SK-N-SH (cell line): ENCODE results near the gene ZNF410. TPM values are rescaled to one million over a fixed set of nuclear protein-coding genes. Genes with fewer than 3 reads are reported as not detected.
A peak's percentile ranks its signal among the peaks of the same experiment; 100 is the strongest.

Experiments
- CTCF ChIA-PET: fragments of 300-600, 350-600 bp; formaldehyde crosslinking; extraction: SDS; loops from one replicate; lab custom pipeline; 2021; lab: Yijun Ruan, JAX
- POLR2A ChIA-PET: fragments of 350-600 bp; sonication (Branson Sonifier 250); formaldehyde crosslinking; extraction: SDS; loops from one replicate; lab custom pipeline; 2020; ENCODE audit warnings: antibody characterized with exemption, inconsistent platforms; lab: Yijun Ruan, JAX
- DNase-seq: peaks from one replicate; pipeline ENCODE4 v3.0.0; 2012
- H2AFZ ChIP-seq: fragments of 200-600 bp; sonication (generic); 2 replicates; pipeline ENCODE4 v1.8.1; 2016; ENCODE audit warnings: antibody characterized with exemption, mild to moderate bottlenecking, low read depth
- H3F3A ChIP-seq: fragments of 200-600 bp; sonication (generic); replicated peaks from 2 replicates; pipeline ENCODE3; 2016; ENCODE audit warnings: antibody characterized with exemption, mild to moderate bottlenecking; ENCODE audit not compliant: insufficient read depth
- H3K27ac ChIP-seq, 2 experiments: fragments of 200-500 bp in 1 of 2; fragments of 200-600 bp in 1 of 2; sonication (Bioruptor generic) in 1 of 2; sonication (generic), shearing (Covaris generic) in 1 of 2; 2 replicates each; pipeline versions ENCODE4 v1.5.1 to v1.6.1; 2014 to 2016; ENCODE audit warnings: low read depth in 2 of 2, inconsistent platforms in 1 of 2, low read length in 1 of 2, mild to moderate bottlenecking in 1 of 2, mixed read lengths in 1 of 2
- H3K27me3 ChIP-seq: fragments of 200-600 bp; sonication (generic), shearing (Covaris generic); 2 replicates; pipeline ENCODE4 v1.6.1; 2016; ENCODE audit warnings: mixed run types; ENCODE audit not compliant: insufficient read depth
- H3K36me3 ChIP-seq, 2 experiments: fragments of 200-500 bp in 1 of 2; fragments of 200-600 bp in 1 of 2; sonication (Bioruptor generic) in 1 of 2; sonication (generic) in 1 of 2; replicated peaks in 1 of 2; 2 replicates each; pipeline versions ENCODE3 to v1.5.1; 2014 to 2016; ENCODE audit warnings: low read length in 1 of 2, mild to moderate bottlenecking in 1 of 2; ENCODE audit not compliant: insufficient read depth in 2 of 2, control insufficient read depth in 1 of 2
- H3K4me1 ChIP-seq, 2 experiments: fragments of 200-500 bp in 1 of 2; fragments of 200-600 bp in 1 of 2; sonication (Bioruptor generic) in 1 of 2; sonication (generic), shearing (Covaris generic) in 1 of 2; 2 replicates each; pipeline versions ENCODE4 v1.5.1 to v1.6.1; 2014 to 2016; ENCODE audit warnings: low read depth in 1 of 2, low read length in 1 of 2, mixed run types in 1 of 2; ENCODE audit not compliant: insufficient read depth in 2 of 2, control insufficient read depth in 1 of 2
- H3K4me2 ChIP-seq: fragments of 200-600 bp; sonication (generic), shearing (Covaris generic); 2 replicates; pipeline ENCODE4 v1.6.1; 2017; ENCODE audit warnings: mixed run types
- H3K4me3 ChIP-seq, 2 experiments: fragments of 200-500 bp in 1 of 2; fragments of 200-600 bp in 1 of 2; sonication (Bioruptor generic) in 1 of 2; sonication (generic), shearing (Covaris generic) in 1 of 2; 2 replicates each; pipeline versions ENCODE4 v1.5.1 to v1.8.1; 2014 to 2016; ENCODE audit warnings: low read depth in 2 of 2, inconsistent platforms in 1 of 2, low read length in 1 of 2, mild to moderate bottlenecking in 1 of 2, mixed read lengths in 1 of 2, moderate library complexity in 1 of 2
- H3K79me2 ChIP-seq: fragments of 200-600 bp; sonication (generic); 2 replicates; pipeline ENCODE4 v1.8.1; 2017; ENCODE audit warnings: mild to moderate bottlenecking; ENCODE audit not compliant: insufficient read depth
- H3K9ac ChIP-seq: fragments of 200-600 bp; sonication (generic); 2 replicates; pipeline ENCODE4 v1.6.1; 2017; ENCODE audit warnings: mixed run types
- H3K9me2 ChIP-seq: fragments of 200-600 bp; sonication (generic); 2 replicates; pipeline ENCODE4 v1.6.1; 2017; ENCODE audit warnings: mixed run types
- H3K9me3 ChIP-seq: fragments of 200-600 bp; sonication (generic); 2 replicates; pipeline ENCODE4 v1.6.1; 2017; ENCODE audit warnings: mixed run types, mild to moderate bottlenecking, moderate library complexity
- H4K20me1 ChIP-seq: fragments of 200-600 bp; sonication (generic); 2 replicates; pipeline ENCODE4 v1.6.1; 2017; ENCODE audit warnings: mild to moderate bottlenecking, mixed run types; ENCODE audit not compliant: insufficient read depth
- CTCF ChIP-seq: fragments of 200-600 bp; sonication (generic); IDR thresholded peaks from 2 replicates; pipeline ENCODE4 v1.6.1; 2017; ENCODE audit warnings: antibody characterized with exemption, mild to moderate bottlenecking, moderate library complexity
- EP300 ChIP-seq, 2 experiments: IDR thresholded peaks; 2 replicates each; pipeline versions ENCODE4 v1.4.0 to v1.6.1; 2012; ENCODE audit warnings: borderline replicate concordance in 1 of 2, low read depth in 1 of 2, low read length in 1 of 2
- FOXJ3 ChIP-seq: sonication (generic); formaldehyde crosslinking; IDR thresholded peaks from 2 replicates; pipeline ENCODE4 v1.5.1; 2020; ENCODE audit warnings: mild to moderate bottlenecking, missing genetic modification reagents
- GATA2 ChIP-seq: sonication (generic); formaldehyde crosslinking; IDR thresholded peaks from 2 replicates; pipeline ENCODE4 v1.5.0; 2020; ENCODE audit warnings: mild to moderate bottlenecking, missing genetic modification reagents
- MAX ChIP-seq: IDR thresholded peaks from 2 replicates; pipeline ENCODE4 v1.4.0; 2012; ENCODE audit warnings: low read depth
- MXI1 ChIP-seq: IDR thresholded peaks from 2 replicates; pipeline ENCODE4 v1.6.1; 2012; ENCODE audit warnings: mild to moderate bottlenecking, low read depth, low read length, improper control_type of control experiment
- POLR2AphosphoS5 ChIP-seq: IDR thresholded peaks from 2 replicates; pipeline ENCODE4 v1.6.1; 2012; ENCODE audit warnings: low read depth, low read length
- RAD21 ChIP-seq: IDR thresholded peaks from 2 replicates; pipeline ENCODE4 v1.6.1; 2012; ENCODE audit warnings: mild to moderate bottlenecking, low read length
- RCOR1 ChIP-seq: fragments of 150-350 bp; IDR thresholded peaks from 2 replicates; pipeline ENCODE4 v1.6.1; 2017; ENCODE audit warnings: antibody characterized with exemption, low read length
- RFX5 ChIP-seq: IDR thresholded peaks from 2 replicates; pipeline ENCODE4 v1.6.1; 2012; ENCODE audit warnings: mild to moderate bottlenecking, improper control_type of control experiment, low read length
- SMC3 ChIP-seq: IDR thresholded peaks from 2 replicates; pipeline ENCODE4 v1.6.1; 2012; ENCODE audit warnings: low read depth, low read length, improper control_type of control experiment
- TAF1 ChIP-seq: IDR thresholded peaks from 2 replicates; pipeline ENCODE4 v1.6.1; 2012; ENCODE audit warnings: low read depth, mild to moderate bottlenecking, low read length, moderate library complexity, borderline replicate concordance
- TEAD4 ChIP-seq: IDR thresholded peaks from 2 replicates; pipeline ENCODE4 v1.4.0; 2012; ENCODE audit warnings: mild to moderate bottlenecking, borderline replicate concordance; ENCODE audit not compliant: insufficient read depth
- USF1 ChIP-seq: IDR thresholded peaks from 2 replicates; pipeline ENCODE4 v1.4.0; 2012; ENCODE audit warnings: low read depth, borderline replicate concordance
- USF2 ChIP-seq: fragments of 150-350 bp; IDR thresholded peaks from 2 replicates; pipeline ENCODE4 v1.6.1; 2017; ENCODE audit warnings: antibody characterized with exemption, low read length, low read depth, borderline replicate concordance
- ZBTB33 ChIP-seq: IDR thresholded peaks from 2 replicates; pipeline ENCODE4 v1.4.0; 2012; ENCODE audit warnings: low read depth, borderline replicate concordance
- WGBS: methylation state at CpG from one replicate; pipeline ENCODE4 v1.1.6; 2017; ENCODE audit warnings: low lambda C conversion rate; 5-methylcytosine and 5-hydroxymethylcytosine counted together
- polyA plus RNA-seq, 3 experiments: library from polyadenylated mRNA; depleted of rRNA; stranded (reverse); fragments of >200 nt; gene quantifications; 2 replicates each; pipeline ENCODE4 v1.2.3, GENCODE V29; 2012

Gene ZNF410
- polyA plus RNA-seq, 1 of the 3 experiments (the other 2 are of a cell fraction): 22.8 TPM

GRCh38 chr14:73884438-73885190, 2.0 kb upstream of the ZNF410 start:
- TF ChIP-seq RFX5 (no peak), MXI1 (no peak), EP300 (IDR thresholded peaks at IDR 0.05; ENCODE audit: borderline replicate concordance in 1 of 2, low read depth in 1 of 2, low read length in 1 of 2) (no peak), MAX (no peak)
- Histone ChIP-seq H3K36me3 (peaks cover 8 to 9% of the 10 kb centered on the region in 2 experiments), H3K9ac (no peak overlapping the region), H2AFZ (no peak overlapping the region), H3K9me3 (no peaks in the 10 kb centered on the region), H4K20me1 (peaks cover 17% of the 10 kb centered on the region; the same call in 1 of the 2 replicates), H3K27ac (no peak overlapping the region), H3K27me3 (no peaks in the 10 kb centered on the region), H3K79me2 (peaks cover 46% of the 10 kb centered on the region), H3F3A (peaks cover 11% of the 10 kb centered on the region), H3K9me2 (no peaks in the 10 kb centered on the region), H3K4me3 (no peak overlapping the region), H3K4me2 (peak overlapping the region; percentile 75), H3K4me1 (peaks cover 0 to 3% of the 10 kb centered on the region in 2 experiments; a peak in 3 of 4 replicates)
- 88% methylated on average over 8 of the region's 8 CpGs for WGBS
- CTCF ChIA-PET: interaction anchor here (1.0 kb wide), 1 partner anchor 13 kb away, joined by 3 read pairs; no protein-coding TSS in a partner anchor
- no peak for DNase-seq
- POLR2A ChIA-PET: no interaction called here

GRCh38 chr14:73887318-73887616, 608 bp downstream of the ZNF410 start:
- H4K20me1 ChIP-seq: peaks cover 40% of the 10 kb centered on the region
- no peak for TF ChIP-seq TEAD4
- no peak for TF ChIP-seq RAD21
- TF ChIP-seq GATA2 (CRISPR knock-in tag): no peak
- no peak for TF ChIP-seq TAF1
- no peak for TF ChIP-seq ZBTB33
- TF ChIP-seq USF2: no peak
- no peak for TF ChIP-seq POLR2AphosphoS5
- TF ChIP-seq CTCF: no peak
- no peak for TF ChIP-seq RCOR1
- TF ChIP-seq SMC3: no peak
- no peak for TF ChIP-seq USF1
- no peak for TF ChIP-seq FOXJ3
- peak overlapping the region; percentile 84 to 90 for H3K4me3 ChIP-seq
- peaks cover 4% of the 10 kb centered on the region in 2 experiments for H3K36me3 ChIP-seq
- H3K27ac ChIP-seq: peak overlapping the region; percentile 86 to 92
- H3K9me2 ChIP-seq: no peaks in the 10 kb centered on the region
- peak overlapping the region; percentile 75 for H3K4me2 ChIP-seq
- no peak for DNase-seq
- H3K4me1 ChIP-seq: peaks cover 0 to 3% of the 10 kb centered on the region in 2 experiments; a peak in 3 of 4 replicates
- ChIA-PET POLR2A (interaction anchor here (0.6 to 1.8 kb wide), 5 partner anchors 16 to 167 kb away, joined by 3 to 10 read pairs (median 4); partner anchors contain the start of genes COQ6, FAM161B and PTGR2), CTCF (interaction anchor here (0.8 to 1.6 kb wide), 2 partner anchors 101 to 159 kb away, joined by 3 to 7 read pairs; no protein-coding TSS in a partner anchor)
- no peaks in the 10 kb centered on the region for H3K9me3 ChIP-seq
- H3K27me3 ChIP-seq: no peaks in the 10 kb centered on the region
- WGBS: 0% methylated on average over 7 of the region's 7 CpGs
- peak overlapping the region; percentile 86 for H3K9ac ChIP-seq
- peaks cover 72% of the 10 kb centered on the region for H3K79me2 ChIP-seq
- H3F3A ChIP-seq: peaks cover 8% of the 10 kb centered on the region
- peak overlapping the region; percentile 70; the same call in 1 of the 2 replicates for H2AFZ ChIP-seq
